ENCODE measurements around the gene IL1RAP. TPM values are rescaled to one million over a fixed set of nuclear protein-coding genes. Genes with fewer than 3 reads are reported as not detected.

Gene IL1RAP
- total RNA-seq, 1 experiment from 2014 or later: 62.0 TPM

GRCh38 chr3:190485830-190486532, 27.9 kb upstream of the IL1RAP start:
- no TSS peak for BruUV-seq (replicated peaks)
- Mint-ChIP-seq H3K9me3 (ENCODE audit: unreplicated experiment) (no peaks in the 10 kb centered on the region), H3K4me3 (ENCODE audit: unreplicated experiment) (no peak overlapping the region), H3K4me1 (ENCODE audit: insufficient read depth, unreplicated experiment) (no peaks in the 10 kb centered on the region), H3K27ac (ENCODE audit: low read depth, unreplicated experiment) (no peak overlapping the region), H3K36me3 (ENCODE audit: insufficient read depth, unreplicated experiment) (no peaks in the 10 kb centered on the region), H3K27me3 (ENCODE audit: insufficient read depth, unreplicated experiment) (no peaks in the 10 kb centered on the region)
- DNase-seq (ENCODE audit: unreplicated experiment): no peak
- ChIA-PET POLR2A (interaction anchor here (0.6 kb wide), 1 partner anchor 48 kb away, joined by 4 read pairs; no protein-coding TSS in a partner anchor), CTCF (interaction anchor here (1.5 kb wide), 1 partner anchor 9 kb away, joined by 4 read pairs; no protein-coding TSS in a partner anchor)
- intact Hi-C loops (cut with micrococcal nuclease): no loop called here
- TF ChIP-seq, protein P1, sequence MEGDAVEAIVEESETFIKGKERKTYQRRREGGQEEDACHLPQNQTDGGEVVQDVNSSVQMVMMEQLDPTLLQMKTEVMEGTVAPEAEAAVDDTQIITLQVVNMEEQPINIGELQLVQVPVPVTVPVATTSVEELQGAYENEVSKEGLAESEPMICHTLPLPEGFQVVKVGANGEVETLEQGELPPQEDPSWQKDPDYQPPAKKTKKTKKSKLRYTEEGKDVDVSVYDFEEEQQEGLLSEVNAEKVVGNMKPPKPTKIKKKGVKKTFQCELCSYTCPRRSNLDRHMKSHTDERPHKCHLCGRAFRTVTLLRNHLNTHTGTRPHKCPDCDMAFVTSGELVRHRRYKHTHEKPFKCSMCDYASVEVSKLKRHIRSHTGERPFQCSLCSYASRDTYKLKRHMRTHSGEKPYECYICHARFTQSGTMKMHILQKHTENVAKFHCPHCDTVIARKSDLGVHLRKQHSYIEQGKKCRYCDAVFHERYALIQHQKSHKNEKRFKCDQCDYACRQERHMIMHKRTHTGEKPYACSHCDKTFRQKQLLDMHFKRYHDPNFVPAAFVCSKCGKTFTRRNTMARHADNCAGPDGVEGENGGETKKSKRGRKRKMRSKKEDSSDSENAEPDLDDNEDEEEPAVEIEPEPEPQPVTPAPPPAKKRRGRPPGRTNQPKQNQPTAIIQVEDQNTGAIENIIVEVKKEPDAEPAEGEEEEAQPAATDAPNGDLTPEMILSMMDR (IDR thresholded peaks at IDR 0.05; ENCODE audit: unreplicated experiment): no peak

- TF ChIP-seq, protein P1 (IDR thresholded peaks at IDR 0.05; ENCODE audit: unreplicated experiment): no peak
- POLR2A ChIA-PET: no interaction called here
- no peak for DNase-seq (ENCODE audit: unreplicated experiment)
- CTCF ChIA-PET: interaction anchor here (1.5 kb wide), 1 partner anchor 9 kb away, joined by 4 read pairs; no protein-coding TSS in a partner anchor
- Mint-ChIP-seq H3K36me3 (ENCODE audit: insufficient read depth, unreplicated experiment) (no peaks in the 10 kb centered on the region), H3K27me3 (ENCODE audit: insufficient read depth, unreplicated experiment) (no peaks in the 10 kb centered on the region), H3K4me1 (ENCODE audit: insufficient read depth, unreplicated experiment) (peaks cover 5% of the 10 kb centered on the region), H3K4me3 (ENCODE audit: unreplicated experiment) (no peak overlapping the region), H3K9me3 (ENCODE audit: unreplicated experiment) (no peaks in the 10 kb centered on the region), H3K27ac (ENCODE audit: low read depth, unreplicated experiment) (no peak overlapping the region)
- intact Hi-C loops (cut with micrococcal nuclease): no loop called here
- BruUV-seq (replicated peaks): no TSS peak
These were observed 27.4 kb upstream of the IL1RAP start for GRCh38 chr3:190486533-190486864.

DNA sequence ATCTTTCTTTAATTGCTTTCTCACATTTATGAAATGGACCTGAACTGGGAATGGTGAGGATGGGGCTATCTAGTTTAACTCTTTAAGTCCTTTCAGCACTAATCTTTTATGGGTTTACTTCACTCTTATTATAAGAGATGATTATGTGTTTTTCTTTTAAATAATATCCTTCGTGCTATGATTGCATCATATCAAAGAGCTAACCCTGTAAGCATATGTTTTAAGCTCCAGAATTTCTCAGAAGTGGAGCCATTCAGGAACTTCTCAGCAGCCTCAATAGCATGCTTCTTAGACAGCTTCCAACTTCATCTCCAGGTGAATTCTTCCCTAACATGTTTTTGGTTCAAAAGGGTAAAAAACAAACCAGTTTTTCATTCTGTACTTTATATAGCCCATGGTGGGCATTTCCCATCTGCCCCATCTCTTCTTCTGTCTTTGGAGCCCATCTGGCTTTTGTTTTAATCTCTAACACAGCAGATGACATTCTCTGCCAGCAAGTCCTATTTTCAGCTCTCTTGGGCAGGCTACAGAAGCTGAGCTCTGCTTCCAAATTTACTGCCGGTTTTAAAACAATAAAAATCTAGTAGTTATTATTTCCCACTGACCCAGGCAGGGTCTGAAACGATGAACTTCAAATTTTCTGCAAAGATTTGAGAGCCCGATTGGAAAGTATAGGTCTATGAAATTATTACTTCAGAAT, 26.8 kb upstream of the IL1RAP start:
- Mint-ChIP-seq H3K4me3 (ENCODE audit: unreplicated experiment) (no peak overlapping the region), H3K36me3 (ENCODE audit: insufficient read depth, unreplicated experiment) (no peaks in the 10 kb centered on the region), H3K4me1 (ENCODE audit: insufficient read depth, unreplicated experiment) (peaks cover 7% of the 10 kb centered on the region), H3K27me3 (ENCODE audit: insufficient read depth, unreplicated experiment) (no peaks in the 10 kb centered on the region), H3K9me3 (ENCODE audit: unreplicated experiment) (no peaks in the 10 kb centered on the region), H3K27ac (ENCODE audit: low read depth, unreplicated experiment) (no peak overlapping the region)
- ChIA-PET CTCF (interaction anchor here (0.7 to 1.6 kb wide), 2 partner anchors 14 to 30 kb away, joined by 3 to 4 read pairs; no protein-coding TSS in a partner anchor), POLR2A (interaction anchor here (0.5 to 0.6 kb wide), 2 partner anchors 90 to 184 kb away, joined by 3 read pairs; no protein-coding TSS in a partner anchor)
- intact Hi-C loops (cut with micrococcal nuclease): no loop called here
- no TSS peak for BruUV-seq (replicated peaks)
- TF ChIP-seq, protein P1 (IDR thresholded peaks at IDR 0.05; ENCODE audit: unreplicated experiment): no peak
- no peak for DNase-seq (ENCODE audit: unreplicated experiment)

GRCh38 chr3:190491533-190492054, 22.3 kb upstream of the IL1RAP start:
- Mint-ChIP-seq H3K36me3 (ENCODE audit: insufficient read depth, unreplicated experiment) (no peaks in the 10 kb centered on the region), H3K27me3 (ENCODE audit: insufficient read depth, unreplicated experiment) (no peaks in the 10 kb centered on the region), H3K4me1 (ENCODE audit: insufficient read depth, unreplicated experiment) (peaks cover 7% of the 10 kb centered on the region), H3K9me3 (ENCODE audit: unreplicated experiment) (no peaks in the 10 kb centered on the region), H3K27ac (ENCODE audit: low read depth, unreplicated experiment) (no peak overlapping the region), H3K4me3 (ENCODE audit: unreplicated experiment) (no peak overlapping the region)
- POLR2A ChIA-PET: interaction anchor here (0.6 to 1.3 kb wide), 4 partner anchors 13 to 1504 kb away, joined by 3 to 4 read pairs (median 3); no protein-coding TSS in a partner anchor
- intact Hi-C loops (cut with micrococcal nuclease): no loop called here
- no TSS peak for BruUV-seq (replicated peaks)
- DNase-seq (ENCODE audit: unreplicated experiment): peak; percentile 41
- CTCF ChIA-PET: interaction anchor here (0.6 to 1.8 kb wide), 5 partner anchors 14 to 205 kb away, joined by 3 read pairs; no protein-coding TSS in a partner anchor
- TF ChIP-seq, protein P1 (IDR thresholded peaks at IDR 0.05; ENCODE audit: unreplicated experiment): no peak
